HCEC 1CT (cell line): ENCODE results near the gene CDK18.

Experiments
- DNase-seq: peaks from one replicate; pipeline ENCODE4 v3.0.0-alpha.2; 2017

CDK18 gene

DNA sequence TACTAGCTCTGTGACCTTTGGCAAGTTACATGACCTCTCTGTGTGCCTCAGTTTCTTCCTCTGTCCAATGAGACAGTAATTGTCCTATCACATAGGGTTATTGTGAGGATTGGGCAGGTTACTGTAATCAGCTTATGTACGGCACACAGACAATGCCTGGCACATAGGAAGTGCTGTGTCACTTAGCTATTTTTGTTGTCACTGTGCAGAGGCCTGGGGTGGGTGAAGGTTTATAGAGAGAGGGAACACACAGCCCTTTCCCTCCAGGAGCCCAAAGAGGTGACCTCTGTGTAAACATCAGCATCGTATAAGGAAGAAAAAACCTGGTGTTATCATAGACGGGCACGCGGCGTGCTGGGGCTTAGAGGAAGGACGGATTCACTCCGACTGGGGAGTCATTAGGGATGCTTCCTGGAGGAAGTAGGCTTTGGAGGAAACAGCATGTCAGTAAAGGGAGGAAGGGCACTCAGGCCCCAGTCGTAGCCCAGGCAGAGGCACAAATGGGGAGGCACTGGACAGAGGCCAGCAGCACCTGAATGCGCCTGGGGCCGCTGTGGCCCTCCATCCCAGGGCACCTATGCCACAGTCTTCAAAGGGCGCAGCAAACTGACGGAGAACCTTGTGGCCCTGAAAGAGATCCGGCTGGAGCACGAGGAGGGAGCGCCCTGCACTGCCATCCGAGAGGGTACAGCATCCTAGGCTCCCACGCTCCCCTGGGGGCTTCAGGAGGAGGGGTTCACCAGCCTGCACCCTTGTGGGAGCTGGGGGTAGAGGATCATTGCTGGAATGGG, 21.2 kb downstream of the CDK18 start:
- DNase-seq, result no peak

- DNase-seq, result no peak
Observed at GRCh38 chr1:205526431-205526830, 22.0 kb downstream of the CDK18 start.

GRCh38 chr1:205527931-205528330, 23.5 kb downstream of the CDK18 start:
- no peak for DNase-seq

- DNase-seq, result no peak
Observed at GRCh38 chr1:205528446-205528886, 24.0 kb downstream of the CDK18 start.

DNA sequence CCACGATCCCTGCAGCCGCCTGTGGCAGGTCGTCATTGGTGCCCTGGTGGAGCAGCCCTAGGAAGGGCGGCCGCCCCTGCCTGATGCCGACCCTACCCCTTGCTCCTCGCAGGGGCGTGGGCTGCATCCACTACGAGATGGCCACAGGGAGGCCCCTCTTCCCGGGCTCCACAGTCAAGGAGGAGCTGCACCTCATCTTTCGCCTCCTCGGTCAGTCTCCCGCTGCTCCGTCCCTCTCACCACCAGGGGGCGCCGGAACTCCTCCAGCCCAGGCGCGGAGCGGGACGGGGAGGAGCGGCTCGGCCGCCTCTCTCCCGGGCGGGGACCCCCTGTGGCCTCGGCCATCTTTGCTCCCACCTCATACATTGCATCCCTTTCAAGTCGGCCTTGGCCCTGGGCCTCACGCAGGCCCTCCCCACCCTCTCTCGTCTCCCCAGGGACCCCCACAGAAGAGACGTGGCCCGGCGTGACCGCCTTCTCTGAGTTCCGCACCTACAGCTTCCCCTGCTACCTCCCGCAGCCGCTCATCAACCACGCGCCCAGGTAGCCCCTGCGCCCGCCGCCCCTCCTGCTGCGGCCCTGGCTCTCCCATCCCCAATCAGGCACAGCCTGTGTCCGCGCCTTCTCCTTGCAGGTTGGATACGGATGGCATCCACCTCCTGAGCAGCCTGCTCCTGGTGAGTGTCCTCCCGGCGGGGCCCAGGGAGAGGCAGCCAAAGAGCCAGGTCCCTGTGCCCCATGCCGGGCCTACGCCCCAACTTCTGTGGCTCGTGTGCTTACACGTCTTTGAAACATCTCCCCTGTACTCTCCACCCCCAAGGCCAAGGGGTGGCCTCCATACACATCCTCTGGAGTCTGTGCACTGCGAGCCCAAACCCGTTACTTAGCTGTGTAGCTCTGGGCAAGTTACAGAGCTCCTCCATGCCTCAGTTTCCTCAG, 24.7 kb downstream of the CDK18 start:
- no peak for DNase-seq

GRCh38 chr1:205530116-205530515, 25.6 kb downstream of the CDK18 start:
- no peak for DNase-seq

- no peak for DNase-seq
Observed at GRCh38 chr1:205531191-205532025, 26.9 kb downstream of the CDK18 start.

DNA sequence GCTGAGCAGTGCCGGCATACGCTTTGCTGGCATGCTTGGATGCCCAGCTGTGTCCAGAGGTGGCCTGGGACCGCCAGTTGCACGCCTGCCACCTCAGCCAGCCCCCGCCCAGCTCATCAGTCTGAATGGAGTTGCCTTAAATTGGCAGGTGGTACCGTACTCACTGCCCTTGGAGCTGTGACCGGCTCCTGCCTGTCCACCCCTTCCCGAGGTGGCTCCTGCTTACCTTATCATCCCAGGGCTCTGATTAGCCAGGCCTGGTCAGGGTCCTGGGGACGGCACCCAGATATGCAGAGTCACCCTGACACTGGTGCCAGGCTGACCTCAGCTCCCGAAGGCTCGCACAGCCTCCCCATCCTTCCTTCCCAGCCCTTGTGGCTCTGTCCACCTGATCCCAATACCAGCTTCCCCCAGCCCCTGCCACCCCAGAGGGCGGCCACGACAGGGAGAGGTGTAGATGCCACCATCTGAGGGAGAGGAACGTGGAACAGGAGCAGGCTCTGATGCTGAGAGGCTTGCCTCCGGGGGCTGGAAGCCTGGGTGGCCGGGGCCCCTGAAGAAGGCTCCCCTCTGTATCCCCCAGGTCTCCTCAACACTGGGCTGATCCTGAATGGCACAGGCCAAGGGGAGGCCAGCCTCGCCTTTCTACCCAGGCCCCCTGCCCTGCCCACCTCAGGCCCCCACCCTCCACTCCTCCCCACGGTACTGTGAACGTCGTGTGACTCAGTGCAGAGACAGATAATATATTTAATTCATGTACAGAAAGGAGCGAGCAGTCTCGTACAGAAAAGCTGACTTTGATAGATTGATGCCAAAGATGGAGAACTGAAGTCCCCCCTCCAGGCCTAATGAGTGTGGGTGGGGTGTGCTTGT, 27.8 kb downstream of the CDK18 start:
- no peak for DNase-seq

DNA sequence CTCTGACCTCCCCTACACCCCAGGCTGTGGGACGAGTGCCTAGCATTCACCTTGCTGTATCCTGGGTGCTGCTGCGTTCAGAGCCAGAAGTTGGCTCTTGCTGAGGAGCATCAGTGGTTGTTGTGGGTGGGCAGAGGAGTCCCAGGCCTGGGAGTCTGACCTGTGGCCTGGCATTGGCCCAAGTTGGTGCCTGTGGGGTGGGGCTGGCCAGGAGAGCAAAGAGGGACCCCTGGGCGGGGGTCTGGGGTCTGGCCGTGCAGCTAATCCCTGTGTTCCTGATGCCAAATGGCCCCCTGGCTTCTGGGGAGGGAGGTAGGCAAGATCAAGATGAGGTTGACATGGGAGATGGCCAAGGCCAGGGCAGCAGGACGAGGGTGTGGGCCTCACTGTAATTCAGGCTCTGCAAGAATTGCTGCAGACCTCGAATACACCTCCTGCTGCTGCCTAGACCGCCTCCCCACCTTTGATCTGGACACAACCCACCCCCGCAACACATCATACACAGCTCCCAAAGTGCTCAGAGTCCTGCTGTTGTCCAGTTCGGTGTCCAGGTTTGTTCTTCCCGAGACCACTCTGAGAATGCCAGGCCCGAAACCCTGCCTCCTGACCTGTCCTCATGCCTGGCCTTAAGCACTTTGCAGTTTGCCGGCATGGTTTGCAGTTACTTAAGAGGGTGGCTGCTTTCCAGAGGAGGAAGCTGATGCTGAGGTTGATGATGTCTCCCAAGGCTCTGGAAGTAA, 28.7 kb downstream of the CDK18 start:
- DNase-seq, result no peak

- no peak for DNase-seq
Observed at GRCh38 chr1:205533748-205534443, 29.4 kb downstream of the CDK18 start.

DNA sequence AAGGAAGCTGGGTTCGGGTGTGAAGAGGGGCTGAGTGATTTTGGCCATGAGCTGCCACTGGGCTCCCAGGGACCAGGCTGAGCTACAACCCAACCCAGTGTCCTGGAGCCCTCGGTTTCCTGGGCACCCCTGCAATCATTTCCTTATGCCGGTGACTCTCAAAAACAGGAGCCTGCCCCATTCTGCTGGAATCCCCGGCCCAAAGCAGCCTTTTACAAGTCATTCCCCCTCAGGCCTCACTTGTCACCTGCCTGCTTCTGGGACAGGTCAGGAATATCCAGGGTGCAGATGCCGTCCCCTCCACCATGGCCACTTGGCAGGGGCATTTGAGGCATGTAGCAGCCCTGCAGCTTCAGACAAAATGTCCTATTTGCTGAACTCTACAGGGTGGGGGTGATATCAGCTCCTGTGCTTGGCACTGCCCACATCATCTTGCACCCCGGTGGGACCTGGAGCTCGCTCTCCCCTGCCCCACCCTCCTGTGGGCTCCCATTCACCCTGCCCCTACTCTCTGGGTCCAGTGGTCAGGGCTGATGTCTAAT, 30.0 kb downstream of the CDK18 start:
- no peak for DNase-seq

- DNase-seq, result no peak
Observed at GRCh38 chr1:205535096-205535495, 30.6 kb downstream of the CDK18 start.

- DNase-seq, result no peak
Observed at GRCh38 chr1:205535866-205536758, 31.6 kb downstream of the CDK18 start.

DNA sequence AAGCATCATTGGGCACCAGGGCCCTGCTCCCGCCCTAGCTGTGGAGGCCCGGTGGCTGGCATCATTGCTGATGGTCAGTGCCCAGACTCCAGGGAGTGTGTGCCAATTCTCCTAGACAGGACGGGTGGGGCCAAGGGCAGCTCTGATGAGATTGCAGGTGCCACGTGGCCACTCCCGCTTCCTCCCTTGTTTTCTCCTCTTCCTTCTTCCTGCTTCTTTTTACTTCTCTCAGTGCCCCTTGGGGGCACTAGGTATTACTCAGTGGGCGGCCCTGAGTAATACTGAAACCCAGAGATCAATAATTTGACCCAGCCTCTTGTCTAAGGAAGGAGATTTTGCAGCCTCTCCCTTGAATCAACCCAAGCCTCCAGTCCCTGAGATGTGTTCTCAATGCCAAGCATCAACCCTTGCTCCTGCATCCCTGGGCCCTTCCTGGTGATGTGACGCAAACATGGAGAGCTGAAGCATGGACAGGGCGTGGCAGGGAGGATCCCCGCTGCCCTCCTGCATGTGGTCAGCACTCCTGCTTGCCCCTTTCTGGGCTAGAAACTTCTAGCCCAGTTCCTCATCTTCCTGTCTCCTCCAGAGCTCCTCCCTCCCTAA, 32.4 kb downstream of the CDK18 start:
- DNase-seq, result no peak

- no peak for DNase-seq
Observed at GRCh38 chr1:205537386-205538018, 33.0 kb downstream of the CDK18 start.

DNA sequence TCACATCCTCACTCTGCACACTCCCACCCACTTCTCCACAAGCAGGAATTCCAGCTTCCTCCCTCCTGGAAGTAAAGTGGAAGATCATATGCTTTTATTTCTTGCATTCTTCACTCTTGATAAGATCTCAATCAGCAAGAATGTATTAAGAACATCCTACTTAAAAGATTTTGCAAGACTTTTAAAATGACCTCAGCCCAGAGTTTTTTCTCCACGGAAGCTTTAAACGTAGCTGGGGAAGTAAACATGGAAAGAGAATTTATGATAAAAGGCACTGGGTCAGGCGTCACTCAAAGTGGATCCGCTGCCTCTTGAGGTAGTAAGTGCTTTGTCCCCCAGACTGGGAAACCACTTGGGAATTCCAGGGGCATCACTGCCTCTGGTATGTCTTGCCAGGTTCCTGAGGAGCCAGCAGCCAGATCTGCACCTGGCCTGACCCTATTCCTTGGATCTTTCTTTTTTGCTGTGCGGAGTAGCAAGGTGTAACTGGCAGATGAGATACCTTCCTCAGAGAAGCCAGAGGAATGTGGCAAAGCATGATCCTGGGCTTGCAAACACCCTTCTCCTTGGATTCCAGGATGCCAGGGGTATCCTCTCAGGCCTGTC, 33.9 kb downstream of the CDK18 start:
- DNase-seq, result no peak

DNA sequence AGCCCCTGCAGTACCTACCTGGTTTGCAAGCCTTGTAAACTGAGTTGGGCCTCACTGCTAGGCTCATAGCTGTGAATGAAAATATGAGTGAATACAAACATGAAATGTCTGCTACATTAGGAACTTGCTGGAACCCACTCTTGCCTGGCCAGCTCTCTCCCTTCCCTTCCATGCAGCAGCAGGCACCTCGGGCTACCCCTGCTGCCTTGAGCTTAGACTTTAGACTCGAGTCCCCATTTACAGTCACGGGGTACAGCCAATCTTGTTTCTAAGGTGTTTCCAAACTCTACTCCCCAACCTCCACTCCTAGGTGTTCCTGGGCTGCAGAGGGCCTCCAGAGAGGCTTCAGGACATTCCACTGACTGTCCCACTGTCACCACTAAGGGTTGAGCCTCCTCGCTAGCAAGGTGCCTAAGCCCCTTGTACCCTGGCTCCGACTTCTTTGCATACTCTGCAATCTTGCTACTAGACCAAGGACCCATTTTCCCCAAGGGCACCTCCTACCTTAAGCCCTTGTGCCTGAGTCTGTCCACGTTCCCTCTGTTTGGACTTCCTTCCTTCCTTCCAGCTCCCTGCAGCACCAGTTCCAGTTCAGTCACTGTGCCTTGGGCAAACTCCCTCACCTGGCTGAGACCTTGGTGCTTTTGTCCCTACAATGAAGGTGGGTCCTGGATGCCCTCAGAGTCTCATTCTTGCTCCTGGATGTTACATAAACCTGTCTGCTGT, 36.9 kb downstream of the CDK18 start:
- no peak for DNase-seq
